ENCODE data around the gene USP35. TPM values are rescaled to one million over a fixed set of nuclear protein-coding genes. Genes with fewer than 3 reads are reported as not detected.
A peak's percentile ranks its signal among the peaks of the same experiment; 100 is the strongest.

Gene USP35
- total RNA-seq, 2 donors from 2014 or later, result 8.0 to 8.6 TPM

DNA sequence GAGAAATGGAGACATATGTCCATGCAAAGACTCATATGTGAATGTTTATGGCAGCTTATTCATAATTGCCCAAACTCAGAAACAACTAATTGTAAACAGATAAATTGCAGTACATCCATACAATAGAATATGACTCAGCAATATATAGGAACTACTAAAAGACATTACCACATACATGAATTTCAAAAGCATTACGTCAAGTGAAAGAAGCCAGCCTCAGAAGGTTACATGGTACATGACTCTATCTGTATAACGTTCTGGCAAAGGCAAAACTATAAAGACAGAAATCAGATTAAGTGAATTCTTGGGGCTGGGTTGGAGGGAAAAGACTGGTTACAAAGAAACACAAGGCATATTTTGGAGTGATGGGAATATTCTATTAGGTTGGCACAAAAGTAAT lies 7.5 kb upstream of the USP35 start:
- no peak overlapping the region for H3K4me3 ChIP-seq

DNA sequence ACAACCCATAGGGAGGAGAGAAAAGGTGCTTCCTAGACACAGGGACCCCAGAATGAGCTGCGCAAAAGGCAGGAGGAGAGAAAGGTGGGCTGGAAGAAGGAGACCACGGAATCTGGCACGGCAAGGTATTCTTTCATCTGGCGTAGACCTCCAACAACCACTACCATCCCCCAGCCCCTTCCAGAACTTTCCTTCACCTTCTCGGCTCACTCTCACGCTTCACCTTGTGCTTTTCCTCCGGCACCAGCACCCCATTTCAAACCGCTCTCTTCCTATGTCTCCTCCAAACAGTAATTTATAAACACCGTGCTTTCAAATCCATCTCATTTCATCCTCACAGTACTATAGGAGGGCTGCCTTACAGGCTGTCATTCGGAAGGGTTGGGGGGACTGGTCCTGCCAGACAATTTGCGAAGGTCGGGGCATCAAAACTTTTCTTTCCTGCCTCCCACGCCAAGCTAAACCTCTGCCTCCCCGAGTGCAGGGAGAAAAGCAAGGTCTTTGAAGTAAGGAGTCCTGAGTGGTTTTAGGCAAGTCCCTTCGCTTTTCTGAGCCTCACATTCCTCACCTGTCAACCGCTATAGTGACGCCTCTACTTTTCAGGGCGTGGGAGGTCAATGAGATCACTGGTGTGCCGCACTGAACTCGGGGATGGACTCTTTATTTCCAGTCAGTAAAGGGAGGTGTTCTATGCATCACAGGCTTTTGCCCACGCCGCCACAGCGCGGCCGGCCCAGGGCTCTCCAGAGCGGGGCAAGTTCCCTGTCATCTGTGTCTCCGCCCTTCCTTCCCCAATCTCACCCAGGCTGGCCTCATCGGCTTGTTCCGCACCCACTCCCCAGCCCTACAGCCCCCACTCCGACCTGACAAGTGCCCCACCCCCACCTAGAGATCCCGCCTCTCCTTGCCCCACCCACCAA lies 1.1 kb upstream of the USP35 start:
- H3K4me1 ChIP-seq, result peaks cover 0 to 46% of the 10 kb centered on the region in 2 donors
- TF ChIP-seq, protein P1, sequence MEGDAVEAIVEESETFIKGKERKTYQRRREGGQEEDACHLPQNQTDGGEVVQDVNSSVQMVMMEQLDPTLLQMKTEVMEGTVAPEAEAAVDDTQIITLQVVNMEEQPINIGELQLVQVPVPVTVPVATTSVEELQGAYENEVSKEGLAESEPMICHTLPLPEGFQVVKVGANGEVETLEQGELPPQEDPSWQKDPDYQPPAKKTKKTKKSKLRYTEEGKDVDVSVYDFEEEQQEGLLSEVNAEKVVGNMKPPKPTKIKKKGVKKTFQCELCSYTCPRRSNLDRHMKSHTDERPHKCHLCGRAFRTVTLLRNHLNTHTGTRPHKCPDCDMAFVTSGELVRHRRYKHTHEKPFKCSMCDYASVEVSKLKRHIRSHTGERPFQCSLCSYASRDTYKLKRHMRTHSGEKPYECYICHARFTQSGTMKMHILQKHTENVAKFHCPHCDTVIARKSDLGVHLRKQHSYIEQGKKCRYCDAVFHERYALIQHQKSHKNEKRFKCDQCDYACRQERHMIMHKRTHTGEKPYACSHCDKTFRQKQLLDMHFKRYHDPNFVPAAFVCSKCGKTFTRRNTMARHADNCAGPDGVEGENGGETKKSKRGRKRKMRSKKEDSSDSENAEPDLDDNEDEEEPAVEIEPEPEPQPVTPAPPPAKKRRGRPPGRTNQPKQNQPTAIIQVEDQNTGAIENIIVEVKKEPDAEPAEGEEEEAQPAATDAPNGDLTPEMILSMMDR (IDR thresholded peaks at IDR 0.05), result no peak
- H3K4me3 ChIP-seq, result peak overlapping the region; percentile 89 to 91
- no peaks in the 10 kb centered on the region for H3K9me3 ChIP-seq
- DNase-seq (ENCODE audit: low spot score), result peak; percentile 87
- H3K36me3 ChIP-seq, result no peaks in the 10 kb centered on the region
- peak overlapping the region; percentile 89 to 91 for H3K27ac ChIP-seq
- H3K27me3 ChIP-seq, result no peaks in the 10 kb centered on the region

More for the DNA sequence above, 7.5 kb upstream of the USP35 start:
- no peak overlapping the region for H3K27ac ChIP-seq
- H3K9me3 ChIP-seq, result no peaks in the 10 kb centered on the region
- peaks cover 6% of the 10 kb centered on the region for H3K36me3 ChIP-seq
- TF ChIP-seq, protein P1 (IDR thresholded peaks at IDR 0.05), result no peak
- H3K4me1 ChIP-seq, result no peaks in the 10 kb centered on the region
- H3K27me3 ChIP-seq, result no peaks in the 10 kb centered on the region
- no peak for DNase-seq (ENCODE audit: low spot score)

DNA sequence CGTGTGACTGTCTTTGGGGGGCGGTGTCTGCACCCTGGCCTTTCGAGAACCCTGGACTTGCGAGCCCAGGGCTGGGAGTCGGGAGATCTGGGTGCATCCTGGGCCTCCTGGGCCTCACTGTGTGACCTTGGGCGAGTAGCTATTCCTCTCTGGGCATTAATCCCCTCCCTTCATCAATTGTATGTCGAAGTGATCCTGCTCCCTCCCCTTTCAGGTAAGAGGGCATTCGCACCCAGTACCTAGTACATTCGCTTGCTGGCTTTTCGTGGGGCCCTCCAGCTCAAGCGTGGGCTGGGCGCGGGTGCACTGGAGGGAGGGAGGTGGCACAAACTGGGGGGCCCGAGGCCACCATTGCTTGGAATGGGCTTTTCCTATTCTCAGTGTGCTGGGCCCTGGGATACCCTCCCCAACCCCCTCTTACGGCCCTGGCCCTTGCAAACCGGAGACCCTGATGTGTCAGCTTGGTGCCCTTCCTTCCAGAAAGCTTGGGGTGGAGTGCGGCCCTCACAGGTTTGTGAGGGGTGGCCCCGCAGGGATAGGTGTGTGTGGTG lies 530 bp downstream of the USP35 start:
- TF ChIP-seq, protein P1 (IDR thresholded peaks at IDR 0.05), result no peak
- Histone ChIP-seq H3K27ac (peak overlapping the region; percentile 89 to 91), H3K27me3 (no peaks in the 10 kb centered on the region), H3K4me1 (peaks cover 0 to 55% of the 10 kb centered on the region in 2 donors), H3K36me3 (no peaks in the 10 kb centered on the region), H3K4me3 (peak overlapping the region; percentile 89 to 91), H3K9me3 (no peaks in the 10 kb centered on the region)
- DNase-seq (ENCODE audit: low spot score), result no peak

DNA sequence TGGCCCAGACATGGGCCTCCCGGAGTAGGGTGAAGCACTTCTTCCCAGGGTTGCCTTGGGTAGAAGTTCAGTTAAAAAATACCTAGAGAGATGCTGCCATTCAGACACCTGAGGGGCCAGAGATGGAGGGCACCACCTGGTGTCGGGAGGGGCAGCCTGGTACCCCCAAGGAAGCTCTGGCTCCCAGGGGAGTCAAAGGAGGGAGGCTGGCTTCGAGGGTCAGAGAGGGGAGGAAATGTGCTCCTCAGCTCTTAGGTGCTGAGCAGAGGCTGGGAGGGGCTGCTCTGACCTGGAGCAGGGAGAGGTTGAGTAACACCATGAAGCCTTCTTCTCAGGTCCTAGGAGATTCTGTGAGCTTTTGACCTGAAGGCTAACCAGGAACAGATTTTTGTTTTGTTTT lies 1.1 kb downstream of the USP35 start:
- no peaks in the 10 kb centered on the region for H3K36me3 ChIP-seq
- TF ChIP-seq, protein P1 (IDR thresholded peaks at IDR 0.05), result no peak
- H3K9me3 ChIP-seq, result no peaks in the 10 kb centered on the region
- no peak for DNase-seq (ENCODE audit: low spot score)
- H3K4me1 ChIP-seq, result peaks cover 0 to 55% of the 10 kb centered on the region in 2 donors
- H3K27ac ChIP-seq, result peak overlapping the region; percentile 17 to 91
- peak overlapping the region; percentile 89 to 91 for H3K4me3 ChIP-seq
- no peaks in the 10 kb centered on the region for H3K27me3 ChIP-seq

DNA sequence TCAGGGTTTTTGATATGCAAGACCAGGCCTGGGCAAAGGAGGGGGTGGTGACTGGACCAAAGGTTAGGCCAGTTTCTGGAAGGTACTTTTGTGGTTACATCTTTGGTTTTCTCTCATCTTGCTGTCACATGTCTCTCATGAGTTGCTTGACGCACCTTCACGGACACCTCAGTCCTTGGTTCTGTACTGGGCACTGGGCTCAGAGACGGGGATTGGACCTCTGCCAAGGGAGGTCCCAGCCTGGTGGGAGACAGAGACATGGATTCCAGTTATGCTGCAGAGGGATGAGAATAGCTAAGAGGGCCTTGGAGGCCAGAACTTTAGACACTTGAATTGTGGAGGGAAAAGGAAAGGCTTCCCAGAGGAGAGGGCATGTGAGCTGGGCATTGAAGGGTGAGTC lies 1.7 kb downstream of the USP35 start:
- Histone ChIP-seq H3K9me3 (no peaks in the 10 kb centered on the region), H3K36me3 (no peaks in the 10 kb centered on the region), H3K27ac (peak overlapping the region; percentile 17 to 91), H3K4me1 (peaks cover 0 to 55% of the 10 kb centered on the region in 2 donors), H3K27me3 (no peaks in the 10 kb centered on the region), H3K4me3 (no peak overlapping the region)
- TF ChIP-seq, protein P1 (IDR thresholded peaks at IDR 0.05), result no peak
- no peak for DNase-seq (ENCODE audit: low spot score)
